Parathyroid adenoma (tissue), 2 donors: Measurements from ENCODE around the gene TM7SF2.
"Not testable (repeated sequence)": the region's sequence is repeated elsewhere in the genome, so short reads cannot be mapped to it uniquely, and the experiment has no call there.

Source experiments
- H2AFZ ChIP-seq: fragments of 300-600 bp; sonication (generic); one replicate; pipeline ENCODE4 v1.7.0; 2017; ENCODE audit warnings: antibody characterized with exemption, mild to moderate bottlenecking
- H3K27ac ChIP-seq: fragments of 300-600 bp; sonication (generic); one replicate; pipeline ENCODE4 v1.7.0; 2017
- H3K27me3 ChIP-seq: fragments of 300-600 bp; sonication (generic); one replicate; pipeline ENCODE4 v1.7.0; 2017; ENCODE audit warnings: low read length; ENCODE audit not compliant: control insufficient read depth, insufficient read depth
- H3K36me3 ChIP-seq: fragments of 300-600 bp; sonication (generic); one replicate; pipeline ENCODE4 v1.7.0; 2017; ENCODE audit warnings: low read length; ENCODE audit not compliant: control insufficient read depth, insufficient read depth
- H3K4me1 ChIP-seq: fragments of 300-600 bp; sonication (generic); one replicate; pipeline ENCODE4 v1.7.0; 2017; ENCODE audit warnings: control low read depth
- H3K4me2 ChIP-seq: fragments of 300-600 bp; sonication (generic); one replicate; pipeline ENCODE4 v1.7.0; 2017; ENCODE audit warnings: low read length
- H3K4me3 ChIP-seq: fragments of 300-600 bp; sonication (generic); one replicate; pipeline ENCODE4 v1.7.0; 2017; ENCODE audit warnings: low read depth, low read length
- H3K79me2 ChIP-seq: fragments of 300-600 bp; sonication (generic); one replicate; pipeline ENCODE4 v1.7.0; 2017; ENCODE audit warnings: control low read depth
- H3K9ac ChIP-seq: fragments of 300-600 bp; sonication (generic); one replicate; pipeline ENCODE4 v1.7.0; 2017; ENCODE audit warnings: mild to moderate bottlenecking
- H3K9me3 ChIP-seq: fragments of 300-600 bp; sonication (generic); one replicate; pipeline ENCODE4 v1.7.0; 2017; ENCODE audit warnings: low read length; ENCODE audit not compliant: control insufficient read depth
- TF ChIP-seq, protein P1 (sequence below): fragments of 300-600 bp; sonication (generic); IDR thresholded peaks from one replicate; pipeline ENCODE4 v1.7.0; 2017; ENCODE audit warnings: antibody characterized with exemption, mild to moderate bottlenecking
- donor health status: primary hyperparathyroidism.

The TM7SF2 gene

GRCh38 chr11:65141896-65142494 lies 30.3 kb downstream of the TM7SF2 start:
- no peaks in the 10 kb centered on the region for H3K4me1 ChIP-seq

GRCh38 chr11:65147352-65148075 lies 35.8 kb downstream of the TM7SF2 start:
- Histone ChIP-seq H3K9ac (no peak overlapping the region), H3K4me1 (no peaks in the 10 kb centered on the region), H3K9me3 (no peaks in the 10 kb centered on the region), H2AFZ (no peak overlapping the region), H3K4me3 (no peak overlapping the region), H3K79me2 (no peaks in the 10 kb centered on the region), H3K36me3 (no peaks in the 10 kb centered on the region), H3K27me3 (no peaks in the 10 kb centered on the region), H3K4me2 (no peak overlapping the region), H3K27ac (no peak overlapping the region)
- TF ChIP-seq, protein P1, sequence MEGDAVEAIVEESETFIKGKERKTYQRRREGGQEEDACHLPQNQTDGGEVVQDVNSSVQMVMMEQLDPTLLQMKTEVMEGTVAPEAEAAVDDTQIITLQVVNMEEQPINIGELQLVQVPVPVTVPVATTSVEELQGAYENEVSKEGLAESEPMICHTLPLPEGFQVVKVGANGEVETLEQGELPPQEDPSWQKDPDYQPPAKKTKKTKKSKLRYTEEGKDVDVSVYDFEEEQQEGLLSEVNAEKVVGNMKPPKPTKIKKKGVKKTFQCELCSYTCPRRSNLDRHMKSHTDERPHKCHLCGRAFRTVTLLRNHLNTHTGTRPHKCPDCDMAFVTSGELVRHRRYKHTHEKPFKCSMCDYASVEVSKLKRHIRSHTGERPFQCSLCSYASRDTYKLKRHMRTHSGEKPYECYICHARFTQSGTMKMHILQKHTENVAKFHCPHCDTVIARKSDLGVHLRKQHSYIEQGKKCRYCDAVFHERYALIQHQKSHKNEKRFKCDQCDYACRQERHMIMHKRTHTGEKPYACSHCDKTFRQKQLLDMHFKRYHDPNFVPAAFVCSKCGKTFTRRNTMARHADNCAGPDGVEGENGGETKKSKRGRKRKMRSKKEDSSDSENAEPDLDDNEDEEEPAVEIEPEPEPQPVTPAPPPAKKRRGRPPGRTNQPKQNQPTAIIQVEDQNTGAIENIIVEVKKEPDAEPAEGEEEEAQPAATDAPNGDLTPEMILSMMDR, result no peak

More at GRCh38 chr11:65141896-65142494, 30.3 kb downstream of the TM7SF2 start:
- Histone ChIP-seq H3K9ac (no peak overlapping the region), H3K36me3 (no peaks in the 10 kb centered on the region), H3K27me3 (no peaks in the 10 kb centered on the region), H3K4me2 (no peak overlapping the region), H3K9me3 (no peaks in the 10 kb centered on the region), H2AFZ (no peak overlapping the region), H3K27ac (no peak overlapping the region), H3K79me2 (no peaks in the 10 kb centered on the region), H3K4me3 (no peak overlapping the region)
- TF ChIP-seq, protein P1, result no peak

DNA sequence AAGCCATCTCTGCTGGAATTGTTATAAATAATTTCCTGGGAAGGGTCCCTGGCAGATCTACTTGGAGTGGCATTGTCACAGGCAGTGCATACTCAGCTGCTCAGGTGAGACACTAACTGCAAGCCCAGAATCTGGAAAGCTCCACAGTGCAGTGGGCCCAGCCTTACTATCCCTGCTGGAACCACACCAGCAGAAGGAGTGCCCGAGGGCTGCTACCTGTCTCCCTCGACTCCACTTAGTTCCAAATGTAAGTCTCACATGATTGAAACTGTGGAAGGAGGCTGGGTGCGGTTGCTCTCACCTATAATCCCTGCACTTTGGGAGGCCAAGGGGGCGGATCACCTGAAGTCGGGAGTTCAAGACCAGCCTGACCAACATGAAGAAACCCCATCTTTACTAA lies 37.0 kb downstream of the TM7SF2 start:
- Histone ChIP-seq H2AFZ (no peak overlapping the region), H3K4me2 (no peak overlapping the region), H3K27me3 (no peaks in the 10 kb centered on the region)

GRCh38 chr11:65150131-65150508 lies 38.4 kb downstream of the TM7SF2 start:
- not testable (repeated sequence) for H3K9me3 ChIP-seq, H3K79me2 ChIP-seq, H3K27me3 ChIP-seq, H3K36me3 ChIP-seq, H3K4me2 ChIP-seq, H3K9ac ChIP-seq, H3K27ac ChIP-seq, H3K4me3 ChIP-seq, H3K4me1 ChIP-seq, H2AFZ ChIP-seq

More for the DNA sequence above, 37.0 kb downstream of the TM7SF2 start:
- TF ChIP-seq, protein P1, result no peak
- H3K4me1 ChIP-seq, result no peaks in the 10 kb centered on the region
- H3K27ac ChIP-seq, result no peak overlapping the region
- H3K4me3 ChIP-seq, result no peak overlapping the region
- no peaks in the 10 kb centered on the region for H3K36me3 ChIP-seq
- H3K9ac ChIP-seq, result no peak overlapping the region
- H3K9me3 ChIP-seq, result no peaks in the 10 kb centered on the region
- no peaks in the 10 kb centered on the region for H3K79me2 ChIP-seq

GRCh38 chr11:65150509-65151299 lies 39.0 kb downstream of the TM7SF2 start:
- Histone ChIP-seq H3K4me1 (no peaks in the 10 kb centered on the region), H3K27me3 (no peaks in the 10 kb centered on the region), H3K9me3 (no peaks in the 10 kb centered on the region), H3K79me2 (no peaks in the 10 kb centered on the region), H3K4me3 (no peak overlapping the region), H3K36me3 (no peaks in the 10 kb centered on the region), H3K9ac (no peak overlapping the region), H3K27ac (peak overlapping the region; percentile 20), H2AFZ (peak overlapping the region; percentile 63), H3K4me2 (no peak overlapping the region)
- TF ChIP-seq, protein P1, result no peak
